Breast epithelium (tissue), 3 donors: Measurements from ENCODE around the gene CPAMD8.

Experiments used
- POLR2A ChIP-seq: fragments of 450-650 bp; IDR thresholded peaks from one replicate; pipeline ENCODE4 v1.6.1; 2016; ENCODE audit warnings: antibody characterized with exemption, mild to moderate bottlenecking, moderate library complexity
- POLR2AphosphoS5 ChIP-seq, 3 donors: sonication (generic); formaldehyde crosslinking; IDR thresholded peaks; one replicate each; pipeline ENCODE4 v1.6.1; 2017; ENCODE audit warnings: antibody characterized with exemption in 3 of 3
- TF ChIP-seq, protein P1 (sequence below), 3 donors: fragments of 450-650 bp; IDR thresholded peaks; one replicate each; pipeline ENCODE4 v1.5.1; 2016 to 2017; ENCODE audit warnings: antibody characterized with exemption in 3 of 3, mild to moderate bottlenecking in 3 of 3, moderate library complexity in 3 of 3

DNA sequence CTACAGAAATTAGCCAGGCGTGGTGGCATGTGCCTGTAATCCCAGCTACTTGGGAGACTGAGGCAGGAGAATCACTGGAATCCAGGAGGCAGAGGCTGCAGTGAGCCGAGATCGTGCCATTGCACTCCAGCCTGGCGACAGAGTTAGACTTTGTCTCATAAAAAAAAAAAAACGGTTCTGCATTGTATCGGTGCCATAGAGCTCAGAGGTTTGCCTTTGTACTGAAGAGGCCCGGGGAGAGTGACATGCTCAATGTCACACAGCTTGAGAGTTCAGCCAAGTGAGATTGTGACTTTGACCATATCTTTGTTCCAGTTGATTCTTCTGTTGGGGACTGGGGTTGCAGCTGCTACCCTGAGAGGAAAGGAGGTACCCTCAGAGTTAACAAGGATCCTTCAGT, 44.3 kb upstream of the CPAMD8 start:
- no peak for TF ChIP-seq POLR2A
- TF ChIP-seq, protein P1, sequence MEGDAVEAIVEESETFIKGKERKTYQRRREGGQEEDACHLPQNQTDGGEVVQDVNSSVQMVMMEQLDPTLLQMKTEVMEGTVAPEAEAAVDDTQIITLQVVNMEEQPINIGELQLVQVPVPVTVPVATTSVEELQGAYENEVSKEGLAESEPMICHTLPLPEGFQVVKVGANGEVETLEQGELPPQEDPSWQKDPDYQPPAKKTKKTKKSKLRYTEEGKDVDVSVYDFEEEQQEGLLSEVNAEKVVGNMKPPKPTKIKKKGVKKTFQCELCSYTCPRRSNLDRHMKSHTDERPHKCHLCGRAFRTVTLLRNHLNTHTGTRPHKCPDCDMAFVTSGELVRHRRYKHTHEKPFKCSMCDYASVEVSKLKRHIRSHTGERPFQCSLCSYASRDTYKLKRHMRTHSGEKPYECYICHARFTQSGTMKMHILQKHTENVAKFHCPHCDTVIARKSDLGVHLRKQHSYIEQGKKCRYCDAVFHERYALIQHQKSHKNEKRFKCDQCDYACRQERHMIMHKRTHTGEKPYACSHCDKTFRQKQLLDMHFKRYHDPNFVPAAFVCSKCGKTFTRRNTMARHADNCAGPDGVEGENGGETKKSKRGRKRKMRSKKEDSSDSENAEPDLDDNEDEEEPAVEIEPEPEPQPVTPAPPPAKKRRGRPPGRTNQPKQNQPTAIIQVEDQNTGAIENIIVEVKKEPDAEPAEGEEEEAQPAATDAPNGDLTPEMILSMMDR (IDR thresholded peaks at IDR 0.05): no peak
- TF ChIP-seq POLR2AphosphoS5 (IDR thresholded peaks at IDR 0.05): no peak
